Hippocampal formation (tissue), 2 donors: ENCODE measurements around the gene ATP5PD.

ENCODE experiments used
- DNase-seq, 2 donors: peaks; one replicate each; lab custom pipeline; 2025; lab: John Stamatoyannopoulos, UW

The ATP5PD gene

DNA sequence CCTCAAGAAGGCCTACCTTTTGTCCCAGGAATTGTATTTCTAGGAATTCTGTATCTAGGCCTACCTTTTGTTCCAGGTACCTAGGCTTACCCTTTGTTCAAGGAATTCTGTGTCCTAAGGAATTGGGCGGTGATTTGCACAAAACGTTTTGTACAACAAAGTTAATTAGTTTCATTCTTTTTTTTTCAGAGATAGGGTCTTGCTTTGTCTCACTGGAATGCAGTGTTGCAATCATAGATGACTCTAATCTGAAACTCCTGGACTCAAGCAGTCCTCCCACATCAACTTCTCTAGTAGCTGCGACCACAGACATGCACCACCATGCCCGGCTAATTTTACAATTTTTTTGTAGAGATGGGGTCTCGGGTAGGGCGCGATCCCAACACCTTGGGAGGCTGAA is 52.3 kb downstream of the ATP5PD start:
- no peak for DNase-seq

DNA sequence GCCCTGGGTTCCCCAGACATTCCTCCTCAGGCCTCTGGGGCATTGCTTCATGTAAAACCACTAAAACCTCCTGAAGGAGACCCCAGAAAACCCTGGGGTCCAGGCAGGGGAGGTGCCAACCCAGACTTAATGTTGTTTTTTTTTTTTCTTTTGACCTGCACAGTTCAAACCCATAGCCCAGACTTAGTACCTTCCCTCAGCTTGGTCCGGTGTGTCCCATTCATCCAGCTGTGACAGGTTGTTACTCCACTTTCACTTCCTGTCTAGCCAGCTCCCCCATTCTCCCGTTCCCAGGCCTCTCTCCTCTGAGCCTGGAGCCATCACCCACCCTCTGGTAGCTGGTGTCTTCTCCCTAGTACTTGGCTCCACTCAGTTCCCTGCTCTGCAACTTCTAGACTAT is 54.5 kb downstream of the ATP5PD start:
- DNase-seq = no peak

DNA sequence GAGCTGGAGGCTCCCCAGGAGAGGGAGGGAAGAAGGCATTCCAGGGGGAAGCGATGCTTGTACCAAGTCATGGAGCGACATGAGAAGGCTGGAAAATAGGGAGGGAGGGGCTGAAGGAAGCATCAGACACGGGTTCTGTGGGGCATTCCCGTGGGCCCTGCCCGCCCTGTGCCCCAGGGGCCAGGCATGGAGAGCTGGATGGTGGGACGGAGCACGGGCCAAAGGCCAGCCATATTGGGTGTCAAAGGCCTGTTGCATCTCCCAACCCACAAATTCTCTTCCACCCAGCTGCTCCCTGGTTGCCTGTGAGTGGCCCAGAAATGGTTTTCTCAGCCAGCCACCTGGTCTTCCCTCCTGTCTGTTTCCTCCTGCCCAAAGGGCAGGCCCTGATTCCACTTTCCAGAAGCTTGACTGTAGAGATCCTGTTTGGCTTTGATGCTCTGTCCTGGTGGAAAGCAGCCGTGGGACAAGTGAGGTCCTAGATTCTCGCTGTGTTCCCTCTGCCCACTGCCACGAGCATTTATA is 56.1 kb downstream of the ATP5PD start:
- DNase-seq = no peak
